PC-3 (cell line): ENCODE data around the gene GLT6D1. TPM values are rescaled to one million over a fixed set of nuclear protein-coding genes. Genes with fewer than 3 reads are reported as not detected.

Source experiments
- ATAC-seq: fragments of 200-7000 bp; cut with Tn5 transposase; 2 replicates; pipeline ENCODE4 v1.9.1; 2020; ENCODE audit warnings: mild to moderate bottlenecking, moderate library complexity
- BruUV-seq: library from RNA; stranded (reverse); fragments of 400-500 nt; replicated peaks from 2 replicates; lab custom pipeline; 2021; lab: Mats Ljungman, UMichigan
- CTCF ChIA-PET: fragments of 300-600 bp; sonication (Branson Sonifier 250); formaldehyde crosslinking; loops from one replicate; lab custom pipeline; 2022; ENCODE audit warnings: antibody characterized with exemption; lab: Charles Lee
- POLR2A ChIA-PET: fragments of 300-600 bp; sonication (Branson Sonifier 250); formaldehyde crosslinking; loops from one replicate; lab custom pipeline; 2022; ENCODE audit warnings: antibody characterized with exemption; ENCODE audit not compliant: unreplicated experiment; lab: Charles Lee
- DNase-seq: peaks from one replicate; pipeline ENCODE4 v3.0.0-alpha.2; 2015
- H2AFZ ChIP-seq: fragments of 300-600 bp; sonication (generic); 2 replicates; pipeline ENCODE4 v1.6.0; 2016; ENCODE audit warnings: antibody characterized with exemption, low read length
- H3F3A ChIP-seq: fragments of 300-600 bp; sonication (generic); one replicate; pipeline ENCODE4 v1.6.0; 2017; ENCODE audit warnings: antibody characterized with exemption, low read length, control low read depth, mild to moderate bottlenecking; ENCODE audit not compliant: unreplicated experiment
- H3K27ac ChIP-seq: fragments of 300-600 bp; sonication (generic); 2 replicates; pipeline ENCODE4 v1.5.1; 2016; ENCODE audit warnings: mild to moderate bottlenecking, low read length
- H3K27me3 ChIP-seq: fragments of 300-600 bp; sonication (generic); 2 replicates; pipeline ENCODE4 v1.6.1; 2016; ENCODE audit warnings: low read length, mixed read lengths
- H3K36me3 ChIP-seq: fragments of 300-600 bp; sonication (generic); 2 replicates; pipeline ENCODE4 v1.6.1; 2016; ENCODE audit warnings: low read depth, mixed run types, low read length, mixed read lengths
- H3K4me1 ChIP-seq: fragments of 300-600 bp; sonication (generic); 2 replicates; pipeline ENCODE4 v1.5.1; 2016; ENCODE audit warnings: low read length; ENCODE audit not compliant: insufficient read depth
- H3K4me2 ChIP-seq: fragments of 300-600 bp; sonication (generic); 2 replicates; pipeline ENCODE4 v1.6.0; 2016; ENCODE audit warnings: low read length
- H3K4me3 ChIP-seq: fragments of 300-600 bp; sonication (generic); 2 replicates; pipeline ENCODE4 v1.5.1; 2016; ENCODE audit warnings: mild to moderate bottlenecking, low read length, mixed read lengths
- H3K79me2 ChIP-seq: fragments of 300-600 bp; sonication (generic); 2 replicates; pipeline ENCODE4 v1.6.1; 2017; ENCODE audit warnings: low read length, mixed read lengths
- H3K9ac ChIP-seq: fragments of 300-600 bp; sonication (generic); 2 replicates; pipeline ENCODE4 v1.6.0; 2016; ENCODE audit warnings: mild to moderate bottlenecking, low read length
- H3K9me2 ChIP-seq: fragments of 300-600 bp; sonication (generic); replicated peaks from 2 replicates; pipeline ENCODE4 v1.6.1; 2016; ENCODE audit warnings: mixed run types, low read length, mixed read lengths
- H3K9me3 ChIP-seq: fragments of 300-600 bp; sonication (generic); 2 replicates; pipeline ENCODE4 v1.6.1; 2016; ENCODE audit warnings: low read length, mixed read lengths
- H4K20me1 ChIP-seq: fragments of 300-600 bp; sonication (generic); 2 replicates; pipeline ENCODE4 v1.6.1; 2016; ENCODE audit warnings: low read length, mixed read lengths
- CTCF ChIP-seq: fragments of 300-600 bp; sonication (generic); conservative IDR thresholded peaks from 2 replicates; pipeline ENCODE4 v1.5.1; 2017; ENCODE audit warnings: antibody characterized with exemption, low read depth, mild to moderate bottlenecking, low read length
- EZH2 ChIP-seq: fragments of 300-600 bp; sonication (generic); IDR thresholded peaks from one replicate; pipeline ENCODE4 v1.6.1; 2017; ENCODE audit warnings: antibody characterized with exemption, mild to moderate bottlenecking, low read length; ENCODE audit not compliant: unreplicated experiment
- EZH2phosphoT487 ChIP-seq: fragments of 300-600 bp; sonication (generic); IDR thresholded peaks from 2 replicates; pipeline ENCODE4 v1.6.1; 2018; ENCODE audit warnings: mild to moderate bottlenecking, antibody characterized with exemption, low read length, borderline replicate concordance
- intact Hi-C: fragments of 100-400 bp; cut with micrococcal nuclease; formaldehyde crosslinking; loops from 2 replicates; pipeline ENCODE4 v1.9.0; 2023
- total RNA-seq: library from RNA; depleted of rRNA; stranded (reverse); fragments of >200 nt; gene quantifications from 2 replicates; pipeline ENCODE4 v1.2.3, GENCODE V29; 2014

Gene GLT6D1
- total RNA-seq, 1 experiment from 2014 or later = not detected

DNA sequence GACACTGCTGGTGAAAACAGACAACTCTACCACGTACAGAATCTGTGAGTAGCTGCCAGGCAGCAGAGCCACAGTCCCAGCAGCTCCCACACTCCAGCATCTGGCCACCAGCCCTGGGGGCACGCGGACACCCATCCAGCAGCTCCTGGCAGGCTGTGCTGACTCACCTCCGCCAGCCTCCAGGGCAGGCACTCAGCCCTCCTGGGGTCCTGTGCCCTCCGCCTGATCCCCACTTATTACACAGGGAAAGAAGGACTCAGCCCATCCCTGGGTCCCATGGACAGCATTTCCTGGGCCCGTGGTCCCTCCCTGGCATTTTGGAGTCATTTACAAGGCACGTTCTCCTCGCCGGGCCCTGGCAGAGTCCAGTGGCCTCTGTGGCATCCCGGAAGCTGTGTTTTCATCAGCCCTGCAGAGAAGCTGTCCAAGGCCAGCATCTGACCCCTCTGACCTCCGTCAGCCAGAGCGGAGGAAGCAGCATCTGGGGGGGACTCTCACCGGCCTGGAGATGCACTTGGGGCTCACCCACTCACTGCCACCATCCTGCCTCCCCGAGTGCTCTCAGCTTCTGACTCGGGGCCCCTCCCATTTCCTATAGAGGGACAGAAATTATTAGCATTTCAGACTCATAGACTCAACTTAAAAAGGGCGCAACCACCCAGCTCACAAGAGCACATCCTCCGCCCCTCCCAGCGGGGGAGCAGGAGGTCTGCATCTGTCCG is 56.2 kb downstream of the GLT6D1 start:
- no peaks in the 10 kb centered on the region for H3F3A ChIP-seq
- H3K36me3 ChIP-seq = no peaks in the 10 kb centered on the region
- H3K9me2 ChIP-seq = no peaks in the 10 kb centered on the region
- no peak overlapping the region for H3K4me2 ChIP-seq
- ChIA-PET POLR2A (no interaction called here), CTCF (no interaction called here)
- no peak for ATAC-seq
- H2AFZ ChIP-seq = no peak overlapping the region
- no peak for DNase-seq
- H3K9ac ChIP-seq = no peak overlapping the region
- no peaks in the 10 kb centered on the region for H3K79me2 ChIP-seq
- no peak overlapping the region for H3K4me3 ChIP-seq
- no peak overlapping the region for H3K27ac ChIP-seq
- H3K4me1 ChIP-seq = no peaks in the 10 kb centered on the region
- no peaks in the 10 kb centered on the region for H3K27me3 ChIP-seq
- TF ChIP-seq EZH2 = no peak
- no peak for TF ChIP-seq CTCF
- no peak for TF ChIP-seq EZH2phosphoT487
- no peaks in the 10 kb centered on the region for H4K20me1 ChIP-seq
- no TSS peak for BruUV-seq
- intact Hi-C loops = no loop called here
- H3K9me3 ChIP-seq = no peaks in the 10 kb centered on the region

GRCh38 chr9:135582541-135582940 is 56.8 kb downstream of the GLT6D1 start:
- intact Hi-C loops = no loop called here
- Histone ChIP-seq H3K9me2 (no peaks in the 10 kb centered on the region), H3F3A (no peaks in the 10 kb centered on the region), H2AFZ (no peak overlapping the region), H3K79me2 (no peaks in the 10 kb centered on the region), H3K27me3 (no peaks in the 10 kb centered on the region), H3K27ac (no peak overlapping the region), H4K20me1 (no peaks in the 10 kb centered on the region), H3K4me3 (no peak overlapping the region), H3K9me3 (no peaks in the 10 kb centered on the region), H3K4me1 (no peaks in the 10 kb centered on the region), H3K9ac (no peak overlapping the region), H3K36me3 (no peaks in the 10 kb centered on the region), H3K4me2 (no peak overlapping the region)
- ChIA-PET CTCF (no interaction called here), POLR2A (no interaction called here)
- ATAC-seq = no peak
- no TSS peak for BruUV-seq
- TF ChIP-seq EZH2phosphoT487 (no peak), CTCF (no peak), EZH2 (no peak)
- no peak for DNase-seq

DNA sequence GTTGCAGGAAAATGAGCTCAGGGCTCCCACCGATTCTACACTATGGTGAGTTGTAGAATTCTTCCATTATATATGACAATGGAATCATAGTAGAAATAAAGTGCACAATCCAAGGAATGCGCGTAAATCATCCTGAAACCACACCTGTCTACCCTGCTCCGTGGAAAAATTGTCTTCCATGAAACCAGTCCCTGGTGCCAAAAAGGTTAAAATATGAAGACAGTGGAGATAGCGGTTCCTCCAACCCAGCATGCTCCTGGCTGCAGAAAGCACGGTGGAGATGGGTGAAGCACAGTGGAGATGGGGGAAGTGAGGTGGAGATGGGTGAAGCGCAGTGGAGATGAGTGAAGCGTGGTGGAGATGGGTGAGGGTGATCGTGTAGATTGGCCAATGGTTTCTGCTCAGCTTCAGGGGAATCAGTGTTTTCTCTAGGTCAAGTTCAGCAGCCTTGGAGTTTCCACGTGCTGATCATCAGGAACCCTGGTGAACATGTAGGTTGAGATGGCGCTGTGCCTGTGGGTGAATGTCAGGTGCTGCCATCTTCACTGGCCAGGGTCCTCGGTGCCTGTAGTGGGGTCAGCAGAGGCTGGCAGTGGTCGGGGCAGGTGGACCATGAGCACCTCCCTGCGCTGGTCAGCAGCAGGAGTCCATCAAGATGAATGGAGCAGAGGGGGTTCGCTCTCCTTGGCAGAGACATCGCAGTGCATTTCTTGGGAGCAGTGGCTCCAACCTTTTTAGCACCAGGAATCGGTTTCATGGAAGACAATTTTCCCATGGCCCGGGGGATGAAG is 57.5 kb downstream of the GLT6D1 start:
- ATAC-seq (no peak), DNase-seq (no peak)
- no TSS peak for BruUV-seq
- H3F3A ChIP-seq = no peaks in the 10 kb centered on the region
- no peak overlapping the region for H3K9ac ChIP-seq
- H3K36me3 ChIP-seq = no peaks in the 10 kb centered on the region
- no peak overlapping the region for H3K4me2 ChIP-seq
- ChIA-PET CTCF (no interaction called here), POLR2A (no interaction called here)
- H3K27ac ChIP-seq = no peak overlapping the region
- H4K20me1 ChIP-seq = no peaks in the 10 kb centered on the region
- H3K9me3 ChIP-seq = no peaks in the 10 kb centered on the region
- no peaks in the 10 kb centered on the region for H3K4me1 ChIP-seq
- no peaks in the 10 kb centered on the region for H3K27me3 ChIP-seq
- no peaks in the 10 kb centered on the region for H3K9me2 ChIP-seq
- H3K4me3 ChIP-seq = no peak overlapping the region
- intact Hi-C loops = no loop called here
- H3K79me2 ChIP-seq = no peaks in the 10 kb centered on the region
- TF ChIP-seq EZH2 (no peak), EZH2phosphoT487 (no peak), CTCF (no peak)
- H2AFZ ChIP-seq = no peak overlapping the region
